Motor neuron (in vitro differentiated cells): Measurements from ENCODE around the gene TMEM125. TPM values are rescaled to one million over a fixed set of nuclear protein-coding genes. Genes with fewer than 3 reads are reported as not detected.

Experiments
- ATAC-seq, 8 experiments: fragments of 200-7000 bp; cut with Tn5 transposase; replicated peaks in 6 of 8; 2 replicates each; pipeline ENCODE4 v1.8.0; 2021; ENCODE audit warnings: mild to moderate bottlenecking in 8 of 8, moderate library complexity in 8 of 8
- H3K27ac ChIP-seq, 2 donors: fragments of 250-450 bp; sonication (Bioruptor Pico); 2 replicates each; pipeline ENCODE4 v1.9.0; 2021; ENCODE audit warnings: antibody characterized with exemption in 2 of 2, mild to moderate bottlenecking in 2 of 2, moderate library complexity in 1 of 2
- H3K4me1 ChIP-seq, 2 donors: fragments of 250-450 bp; sonication (Bioruptor Pico); replicated peaks in 1 of 2; 2 replicates each; pipeline ENCODE4 v1.6.1; 2021; ENCODE audit warnings: antibody characterized with exemption in 2 of 2, mild to moderate bottlenecking in 2 of 2, moderate library complexity in 1 of 2
- H3K4me3 ChIP-seq, 5 donors: fragments of 250-450 bp; sonication (Bioruptor Pico); 2 replicates each; pipeline ENCODE4 v1.9.0; 2021; ENCODE audit warnings: antibody characterized with exemption in 5 of 5, mild to moderate bottlenecking in 5 of 5, moderate library complexity in 4 of 5
- WGBS, 10 experiments: fragments of 450-650 bp; shearing (Covaris generic); methylation state at CpG; one replicate each; pipeline ENCODE4 v1.0.0; 2022; 5-methylcytosine and 5-hydroxymethylcytosine counted together
- in situ Hi-C, 9 experiments: fragments of 400-800 bp; cut with MboI; loops; one replicate each; pipeline ENCODE4 v1.15.0; 2021; ENCODE audit warnings: low sequenced_read_pairs in 9 of 9, low pct_unique_long_range_greater_than_20kb in 2 of 9; ENCODE audit not compliant: unreplicated experiment in 9 of 9
- total RNA-seq, 8 experiments: library from RNA; unstranded; fragments of 300-600 nt; gene quantifications; 2 replicates each; pipeline versions ENCODE4 v1.2.3 to v1.2.4, GENCODE V29; 2022

TMEM125 gene
- total RNA-seq, 8 experiments from 2014 or later: 0.11 to 4.7 (median 0.34) TPM; not detected in 4

DNA sequence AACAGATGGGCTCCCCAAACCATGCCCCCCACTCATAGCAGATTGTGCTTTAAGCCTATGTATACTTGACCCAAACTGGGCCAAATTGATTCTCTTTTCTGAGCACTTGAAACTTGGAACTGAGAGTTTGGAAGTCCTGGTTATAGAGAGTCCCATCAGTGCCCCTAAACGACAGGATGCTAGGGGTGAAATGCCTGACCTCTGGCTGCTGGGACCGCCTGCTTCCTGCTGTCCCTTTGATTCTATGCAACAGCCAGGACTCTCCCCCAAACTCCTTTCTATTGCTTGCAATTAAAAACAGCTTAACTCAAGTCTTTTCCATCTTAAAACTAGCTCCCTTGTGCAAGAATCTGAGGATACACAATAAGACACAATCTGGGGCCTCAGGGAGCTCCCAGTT lies 10.9 kb downstream of the TMEM125 start:
- WGBS, 10 experiments: 0 to 100% (median 17%) methylated on average over 1 to 2 of the region's 2 CpGs; no CpG with 5 or more reads in 1 of the 10 experiments
- Histone ChIP-seq H3K27ac (no peak overlapping the region), H3K4me1 (peaks cover 0 to 2% of the 10 kb centered on the region in 2 donors), H3K4me3 (no peak overlapping the region)
- ATAC-seq: no peak
- in situ Hi-C loops: no loop called here

DNA sequence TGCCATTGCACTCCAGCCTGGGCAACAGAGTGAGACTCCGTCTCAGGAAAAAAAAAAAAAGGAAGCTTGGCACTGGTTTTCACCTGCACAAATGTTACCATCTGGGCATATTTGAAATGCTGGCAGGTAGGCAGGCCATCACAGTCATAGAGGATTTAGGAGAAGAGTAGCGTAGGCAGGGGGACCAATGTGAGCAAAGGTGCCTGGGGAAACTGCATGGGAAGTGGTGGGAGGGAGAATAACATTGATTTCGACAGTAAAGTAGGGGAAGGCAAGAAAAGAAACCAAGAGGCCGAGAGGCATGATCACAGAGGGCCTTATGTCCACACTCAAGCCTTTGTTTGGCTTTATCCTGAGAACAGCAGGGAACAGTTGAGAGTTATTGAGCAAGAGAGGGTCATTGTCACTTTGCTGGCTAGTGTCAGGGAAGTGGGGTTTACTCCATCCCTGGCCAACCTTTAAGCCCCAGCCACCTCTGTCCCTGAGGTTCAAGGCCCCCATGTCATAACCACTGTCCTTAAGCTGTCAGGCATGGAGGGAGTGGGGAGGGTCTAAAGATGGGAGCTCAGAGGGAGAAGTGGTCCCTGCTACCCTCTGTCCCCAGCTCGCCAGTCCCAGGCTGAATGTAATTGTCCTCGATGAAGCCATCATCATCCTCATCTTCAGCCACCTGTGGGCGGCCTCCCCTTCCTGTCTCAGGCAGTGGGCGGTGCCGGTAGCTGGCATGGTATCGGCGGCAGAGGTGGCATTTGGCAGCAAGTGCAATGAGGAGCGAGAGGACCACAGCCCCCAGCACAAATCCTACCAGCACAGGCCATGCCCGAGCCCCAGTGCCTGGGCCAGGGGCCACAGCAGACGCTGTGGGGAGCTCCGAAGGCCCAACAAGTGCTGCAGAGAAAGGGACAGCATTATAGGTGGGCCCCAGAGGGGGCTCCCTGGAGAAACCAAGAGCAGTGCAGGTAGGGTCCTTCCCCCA lies 12.7 kb downstream of the TMEM125 start:
- in situ Hi-C loops: no loop called here
- H3K27ac ChIP-seq: no peak overlapping the region
- H3K4me1 ChIP-seq: peaks cover 0 to 2% of the 10 kb centered on the region in 2 donors
- no peak for ATAC-seq
- 0 to 100% (median 72%) methylated on average over 1 to 12 of the region's 15 CpGs; no CpG with 5 or more reads in 3 of the 10 experiments for WGBS, 10 experiments
- no peak overlapping the region for H3K4me3 ChIP-seq

DNA sequence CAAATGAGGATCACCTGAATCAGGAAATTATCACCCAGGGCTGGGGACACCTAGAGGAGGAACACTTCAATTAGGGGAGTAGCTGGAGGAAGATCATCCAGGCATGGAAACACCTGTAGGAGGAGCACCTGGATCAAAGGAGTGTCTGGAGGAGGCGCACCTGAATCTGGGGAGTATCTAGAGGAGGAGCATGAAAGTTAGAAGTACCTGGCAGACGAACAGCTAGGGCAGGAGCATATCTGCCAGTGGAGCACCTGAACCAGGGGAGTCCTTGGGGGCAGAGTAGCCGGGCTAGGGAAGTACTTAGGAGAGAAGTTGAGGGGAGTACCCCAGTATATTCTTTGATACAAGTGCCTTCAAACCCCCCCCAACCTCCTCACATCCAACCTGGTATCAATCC lies 14.3 kb downstream of the TMEM125 start:
- Histone ChIP-seq H3K27ac (no peak overlapping the region), H3K4me3 (no peak overlapping the region), H3K4me1 (peaks cover 12 to 13% of the 10 kb centered on the region in 2 donors)
- no peak for ATAC-seq
- 77 to 100% (median 88%) methylated on average over 1 to 3 of the region's 3 CpGs; no CpG with 5 or more reads in 6 of the 10 experiments for WGBS, 10 experiments
- in situ Hi-C loops: no loop called here

DNA sequence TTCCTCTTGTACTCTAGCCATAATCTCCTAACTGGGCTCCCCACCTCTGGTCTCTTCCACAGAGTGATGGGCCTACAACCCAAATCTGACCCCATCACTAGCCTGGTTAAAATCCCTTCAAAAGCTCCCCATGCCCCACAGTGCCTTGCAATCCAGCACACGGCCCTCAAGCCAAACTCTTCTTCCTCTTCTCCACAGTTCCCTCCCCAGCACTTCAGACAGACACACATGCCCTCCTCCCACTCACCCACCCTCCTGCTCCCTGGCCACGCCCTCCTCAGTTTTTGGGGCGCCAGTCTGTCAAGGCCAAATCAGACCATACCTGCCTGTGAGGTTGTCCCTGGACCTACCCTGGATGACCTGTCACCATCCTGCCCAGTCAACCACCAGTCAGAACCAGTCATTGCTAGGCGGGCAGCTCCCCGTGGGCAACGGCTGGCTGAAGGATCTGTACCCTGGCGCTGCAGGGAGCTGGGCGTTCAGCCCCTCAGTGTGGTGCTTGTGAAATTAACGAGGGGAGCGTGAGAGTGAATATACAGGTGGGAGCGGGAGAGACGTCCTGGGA lies 14.8 kb downstream of the TMEM125 start:
- ATAC-seq: no peak
- 12 to 89% (median 80%) methylated on average over 2 to 12 of the region's 12 CpGs; no CpG with 5 or more reads in 4 of the 10 experiments for WGBS, 10 experiments
- in situ Hi-C loops: no loop called here
- Histone ChIP-seq H3K4me3 (no peak overlapping the region), H3K27ac (no peak overlapping the region), H3K4me1 (peaks cover 12 to 13% of the 10 kb centered on the region in 2 donors)

DNA sequence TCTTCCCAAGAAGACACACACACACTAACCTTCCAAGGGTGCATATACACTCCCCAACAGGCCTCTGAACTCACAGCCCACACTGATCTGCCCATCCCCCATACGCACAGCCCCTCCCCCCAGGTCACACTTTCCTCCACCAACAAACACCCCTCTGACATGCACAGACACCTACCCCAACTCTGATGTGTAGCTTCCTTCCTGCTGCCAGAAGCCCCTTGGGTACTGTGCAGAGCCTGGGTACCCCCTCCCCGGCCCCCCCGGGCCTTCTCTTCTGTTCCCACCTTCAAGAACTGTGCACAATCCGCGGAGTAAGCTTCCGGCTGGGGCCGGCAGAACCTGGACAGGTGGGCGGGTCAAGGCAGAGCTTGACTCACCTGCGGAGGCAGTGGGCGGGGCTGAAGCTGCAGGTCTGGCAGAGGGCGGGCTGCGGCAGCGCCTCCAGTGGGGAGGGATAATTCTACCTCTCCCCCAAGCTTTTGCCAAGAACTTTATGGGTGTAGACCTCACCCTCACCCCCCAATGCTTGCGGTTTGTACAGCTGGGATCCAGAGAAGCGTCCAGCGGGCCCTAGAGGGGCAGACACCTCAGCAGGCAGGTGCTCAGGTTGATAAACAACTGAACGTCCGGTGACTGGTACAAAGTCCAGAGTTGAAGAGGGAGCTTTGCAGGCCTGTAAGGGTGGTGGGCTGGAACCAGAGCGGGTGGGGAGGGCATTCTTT lies 15.6 kb downstream of the TMEM125 start, which contains the start of gene C1orf210:
C1orf210 (minus strand) TSS at position 313 of the 722 bp plus-strand sequence. CDS start 2,311 bp downstream, outside the sequence.
- no peak within 1 kb of the TSS for H3K4me3 ChIP-seq
- H3K27ac ChIP-seq: no peak within 1 kb of the TSS
- ATAC-seq: peak in 3 of 8 experiments; percentile 7 to 16 (median 15)
- WGBS, 10 experiments: 70 to 95% (median 89%) methylated on average over 1 to 13 of the region's 19 CpGs; no CpG with 5 or more reads in 4 of the 10 experiments
- in situ Hi-C loops: no loop called here
- H3K4me1 ChIP-seq: peaks cover 12 to 13% of the 10 kb centered on the region in 2 donors

DNA sequence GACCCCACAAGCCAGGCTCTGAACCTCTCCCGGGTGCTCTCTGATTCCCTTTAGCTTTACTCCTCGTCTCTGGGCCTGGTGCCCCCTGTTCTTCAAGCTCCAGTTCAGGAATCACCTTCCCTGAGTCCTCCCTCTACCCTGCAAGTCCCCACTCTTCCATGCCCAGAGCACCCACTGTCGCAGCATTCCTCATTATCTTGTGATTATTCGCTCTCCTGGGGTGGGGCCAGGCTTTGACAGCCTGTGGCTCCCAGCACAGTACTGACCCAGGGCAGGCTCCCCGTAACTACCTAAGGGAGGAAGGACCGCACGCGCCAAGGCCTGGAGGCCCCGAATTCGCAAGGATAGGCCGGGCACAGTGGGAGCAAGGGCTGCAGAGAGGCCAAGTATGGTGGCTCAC lies 16.3 kb downstream of the TMEM125 start:
- H3K4me3 ChIP-seq: no peak overlapping the region
- peaks cover 12 to 13% of the 10 kb centered on the region in 2 donors for H3K4me1 ChIP-seq
- in situ Hi-C loops: no loop called here
- 48 to 100% (median 97%) methylated on average over 1 to 10 of the region's 11 CpGs; no CpG with 5 or more reads in 3 of the 10 experiments for WGBS, 10 experiments
- no peak for ATAC-seq
- H3K27ac ChIP-seq: no peak overlapping the region

DNA sequence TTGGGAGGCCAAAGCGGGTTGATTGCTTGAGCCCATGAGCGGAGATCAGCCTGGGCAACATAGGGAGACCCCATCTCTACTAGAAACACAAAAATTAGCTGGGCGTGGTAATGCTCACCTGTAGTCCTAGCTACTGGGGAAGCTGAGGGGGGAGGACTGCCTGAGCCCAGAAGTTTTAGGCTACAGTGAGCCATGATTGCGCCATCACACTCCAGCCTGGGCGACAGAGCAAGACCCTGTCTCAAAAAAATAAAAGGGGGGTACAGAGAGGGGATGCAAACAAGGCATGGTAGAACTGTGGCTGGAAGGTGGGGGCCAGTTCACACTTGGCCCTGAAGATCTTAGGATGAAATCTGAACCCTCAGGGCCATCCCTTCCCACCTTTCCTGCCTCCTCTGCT lies 16.8 kb downstream of the TMEM125 start:
- H3K27ac ChIP-seq: no peak overlapping the region
- WGBS, 10 experiments: 40 to 100% (median 97%) methylated on average over 1 to 5 of the region's 5 CpGs; no CpG with 5 or more reads in 4 of the 10 experiments
- in situ Hi-C loops: no loop called here
- ATAC-seq: no peak
- H3K4me3 ChIP-seq: no peak overlapping the region
- peaks cover 12 to 13% of the 10 kb centered on the region in 2 donors for H3K4me1 ChIP-seq

DNA sequence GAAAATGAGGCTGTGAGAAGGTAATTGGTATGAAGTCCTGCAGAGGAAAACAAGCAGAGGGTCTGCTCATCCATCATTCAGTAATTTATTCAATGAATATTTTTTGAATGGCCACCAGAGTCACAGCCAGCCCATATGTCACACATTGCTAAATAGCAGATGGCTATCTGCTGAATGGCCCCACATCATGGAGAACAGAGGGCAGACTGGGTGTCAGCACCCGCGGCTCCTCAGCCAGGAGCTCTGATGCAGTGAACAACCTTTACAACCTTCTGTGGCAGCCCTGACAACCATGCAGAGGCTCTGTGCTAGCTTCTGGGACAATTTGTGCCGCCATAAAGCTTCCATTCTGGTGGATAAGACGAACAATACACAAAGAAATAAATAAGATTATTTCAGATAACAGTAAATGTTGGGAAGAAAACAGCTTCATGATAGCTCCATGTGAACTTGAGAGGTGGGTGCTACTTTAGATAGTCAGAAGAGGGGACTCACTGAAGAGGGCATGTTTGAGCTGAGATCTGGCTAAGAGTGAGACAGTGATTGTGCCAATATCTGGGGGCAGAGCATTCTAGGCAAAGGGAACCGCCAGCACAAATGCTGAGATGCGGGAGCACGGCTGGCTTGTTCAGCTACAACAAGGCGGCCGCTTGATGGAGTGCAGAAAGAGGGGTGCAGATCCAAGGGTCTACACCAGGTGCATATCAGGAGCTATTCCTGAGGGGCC lies 18.4 kb downstream of the TMEM125 start:
- in situ Hi-C loops: no loop called here
- H3K4me1 ChIP-seq: peaks cover 13 to 22% of the 10 kb centered on the region in 2 donors
- WGBS, 10 experiments: 10 to 88% (median 66%) methylated on average over 2 to 8 of the region's 9 CpGs; no CpG with 5 or more reads in 2 of the 10 experiments
- ATAC-seq: peak in 5 of 8 experiments; percentile 29 to 74 (median 68)
- H3K4me3 ChIP-seq: no peak overlapping the region
- peak overlapping the region in 1 of 2 donors; percentile 35 for H3K27ac ChIP-seq

DNA sequence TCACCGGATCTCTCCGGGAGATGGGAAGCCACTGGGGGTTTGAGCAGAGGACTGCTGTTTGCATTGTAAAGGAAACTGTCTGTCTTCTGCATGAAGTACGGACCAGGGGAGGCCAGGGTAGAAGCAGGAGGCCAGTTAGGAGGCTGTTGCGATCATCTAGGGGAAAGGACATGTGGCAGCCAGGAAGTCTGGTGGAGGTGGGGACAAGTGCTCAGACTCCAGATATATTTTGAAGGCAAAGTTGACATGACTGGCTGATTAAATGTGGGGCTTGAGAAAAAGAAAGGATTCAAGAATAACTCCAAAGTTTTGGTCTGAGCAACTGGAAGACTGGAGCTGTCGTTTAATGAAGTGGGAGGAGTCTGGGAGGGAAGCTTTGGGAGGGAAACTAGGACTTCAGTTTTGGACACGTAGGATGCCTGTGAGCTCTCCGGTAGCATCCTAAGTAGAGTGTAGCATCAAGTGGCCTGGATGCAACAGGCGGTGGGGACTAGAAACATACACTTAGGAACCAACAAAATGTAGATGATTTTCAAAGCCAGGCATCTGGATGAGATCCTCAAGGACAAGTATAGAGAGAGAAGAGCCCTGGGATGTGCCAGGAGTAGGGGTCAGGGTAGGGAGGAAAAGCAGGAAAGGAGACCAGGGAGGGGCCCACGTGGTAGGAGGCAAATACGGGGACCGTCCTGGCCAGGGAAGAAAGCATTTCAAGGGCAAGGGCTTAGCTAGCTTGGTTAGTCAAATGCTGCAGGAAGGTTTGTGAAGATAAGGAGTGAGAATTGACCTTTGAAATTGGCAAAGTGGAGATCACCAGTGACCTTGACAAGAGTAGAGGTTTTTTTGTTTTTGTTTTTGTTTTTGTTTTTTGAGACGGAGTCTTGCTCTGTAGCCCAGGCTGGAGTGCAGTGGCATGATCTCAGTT lies 19.3 kb downstream of the TMEM125 start:
- ATAC-seq: no peak
- 55 to 80% (median 73%) methylated on average over 5 to 12 of the region's 12 CpGs; no CpG with 5 or more reads in 2 of the 10 experiments for WGBS, 10 experiments
- Histone ChIP-seq H3K4me1 (peaks cover 15 to 24% of the 10 kb centered on the region in 2 donors), H3K27ac (no peak overlapping the region), H3K4me3 (no peak overlapping the region)
- in situ Hi-C loops: no loop called here

DNA sequence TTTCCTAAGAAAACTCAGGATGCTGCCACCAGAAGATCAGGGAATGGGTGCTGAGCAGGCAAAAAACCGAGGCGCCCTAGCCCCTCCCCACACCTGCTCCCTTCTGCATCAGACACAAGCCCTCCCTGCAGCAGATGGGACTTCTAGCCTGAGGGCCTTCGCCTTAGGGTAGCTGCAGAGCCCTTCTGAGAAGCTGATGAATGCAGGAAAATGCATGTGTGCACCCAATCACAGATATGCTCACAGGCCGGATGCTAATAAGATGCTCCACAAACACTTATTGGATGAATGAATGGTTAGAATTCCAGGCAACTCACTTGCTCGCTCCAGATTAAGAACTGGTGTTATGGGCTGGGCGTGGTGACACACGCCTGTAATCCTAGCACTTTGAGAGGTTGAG lies 22.4 kb downstream of the TMEM125 start:
- ATAC-seq: peak in 6 of 8 experiments; percentile 41 to 82 (median 55)
- Histone ChIP-seq H3K4me1 (peaks cover 36 to 40% of the 10 kb centered on the region in 2 donors), H3K27ac (no peak overlapping the region), H3K4me3 (no peak overlapping the region)
- in situ Hi-C loops: no loop called here
- 38 to 88% (median 70%) methylated on average over 1 to 7 of the region's 7 CpGs; no CpG with 5 or more reads in 3 of the 10 experiments for WGBS, 10 experiments

DNA sequence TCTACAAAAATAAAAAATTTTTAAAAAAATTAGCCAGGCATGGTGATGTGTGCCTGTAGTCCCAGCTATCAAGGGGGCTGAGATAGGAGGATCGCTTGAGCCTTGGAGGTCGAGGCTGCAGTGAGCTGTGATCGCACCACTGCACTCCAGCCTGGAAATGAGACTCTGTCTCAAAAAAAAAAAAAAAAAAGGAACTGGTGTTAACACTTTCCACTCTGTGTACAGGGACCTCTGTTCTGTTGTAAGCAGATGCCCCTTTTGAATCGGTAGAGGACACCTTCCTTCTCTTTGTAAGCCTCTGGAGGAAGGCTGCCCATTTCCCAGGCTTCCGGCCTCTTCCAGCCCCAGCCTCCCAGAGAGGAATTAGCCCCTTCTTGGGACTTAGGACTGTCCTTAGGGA lies 22.9 kb downstream of the TMEM125 start:
- H3K4me1 ChIP-seq: peaks cover 36 to 40% of the 10 kb centered on the region in 2 donors
- in situ Hi-C loops: no loop called here
- H3K4me3 ChIP-seq: no peak overlapping the region
- no peak overlapping the region for H3K27ac ChIP-seq
- ATAC-seq: no peak
- 0 to 100% (median 80%) methylated on average over 1 to 5 of the region's 5 CpGs; no CpG with 5 or more reads in 1 of the 10 experiments for WGBS, 10 experiments
